HEK293 (cell line): Measurements from ENCODE around the gene DCST2.

ENCODE experiments used
- CTCF ChIP-seq: fragments of 450-650 bp; formaldehyde crosslinking; IDR thresholded peaks from 2 replicates; pipeline ENCODE4 v1.5.1; 2016; ENCODE audit warnings: missing biosample characterization, missing genetic modification characterization
- GLI4 ChIP-seq: fragments of 450-650 bp; formaldehyde crosslinking; IDR thresholded peaks from 2 replicates; pipeline ENCODE4 v1.5.1; 2016; ENCODE audit warnings: missing biosample characterization, missing genetic modification characterization
- KLF17 ChIP-seq: fragments of 450-650 bp; formaldehyde crosslinking; IDR thresholded peaks from 2 replicates; pipeline ENCODE4 v1.5.1; 2016; ENCODE audit warnings: missing biosample characterization, missing genetic modification characterization
- OVOL3 ChIP-seq: fragments of 450-650 bp; formaldehyde crosslinking; IDR thresholded peaks from 2 replicates; pipeline ENCODE4 v1.5.1; 2016; ENCODE audit warnings: missing biosample characterization, missing genetic modification characterization
- WT1 ChIP-seq: fragments of 450-650 bp; formaldehyde crosslinking; IDR thresholded peaks from 2 replicates; pipeline ENCODE4 v1.5.1; 2016; ENCODE audit warnings: missing biosample characterization, missing genetic modification characterization
- YY2 ChIP-seq: fragments of 450-650 bp; formaldehyde crosslinking; IDR thresholded peaks from 2 replicates; pipeline ENCODE4 v1.5.1; 2016; ENCODE audit warnings: missing biosample characterization, missing genetic modification characterization
- ZBTB26 ChIP-seq: fragments of 450-650 bp; formaldehyde crosslinking; optimal IDR thresholded peaks from 2 replicates; pipeline ENCODE3; 2016; ENCODE audit warnings: missing biosample characterization, mild to moderate bottlenecking, missing genetic modification characterization
- ZBTB44 ChIP-seq: fragments of 450-650 bp; IDR thresholded peaks from 2 replicates; pipeline ENCODE4 v1.5.1; 2018; ENCODE audit warnings: missing biosample characterization, mild to moderate bottlenecking, missing genetic modification characterization
- ZBTB7A ChIP-seq: fragments of 450-650 bp; formaldehyde crosslinking; IDR thresholded peaks from 2 replicates; pipeline ENCODE4 v1.5.1; 2016; ENCODE audit warnings: low read depth, missing biosample characterization, missing genetic modification characterization
- ZBTB8A ChIP-seq: fragments of 450-650 bp; formaldehyde crosslinking; IDR thresholded peaks from 2 replicates; pipeline ENCODE4 v1.5.1; 2016; ENCODE audit warnings: missing biosample characterization, missing genetic modification characterization
- ZNF10 ChIP-seq: fragments of 450-650 bp; formaldehyde crosslinking; IDR thresholded peaks from 2 replicates; pipeline ENCODE4 v1.5.1; 2017; ENCODE audit warnings: missing biosample characterization, missing genetic modification characterization
- ZNF211 ChIP-seq: fragments of 450-650 bp; formaldehyde crosslinking; IDR thresholded peaks from 2 replicates; pipeline ENCODE4 v1.5.1; 2016; ENCODE audit warnings: low read depth, missing biosample characterization, missing genetic modification characterization
- ZNF214 ChIP-seq: fragments of 450-650 bp; formaldehyde crosslinking; IDR thresholded peaks from 2 replicates; pipeline ENCODE4 v1.5.1; 2017; ENCODE audit warnings: missing biosample characterization, mild to moderate bottlenecking, missing genetic modification characterization, borderline replicate concordance
- ZNF223 ChIP-seq: fragments of 450-650 bp; formaldehyde crosslinking; IDR thresholded peaks from 2 replicates; pipeline ENCODE4 v1.5.1; 2016; ENCODE audit warnings: missing biosample characterization, missing genetic modification characterization
- ZNF23 ChIP-seq: fragments of 450-650 bp; formaldehyde crosslinking; IDR thresholded peaks from 2 replicates; pipeline ENCODE4 v1.5.1; 2016; ENCODE audit warnings: missing biosample characterization, missing genetic modification characterization, borderline replicate concordance
- ZNF311 ChIP-seq: fragments of 450-650 bp; formaldehyde crosslinking; IDR thresholded peaks from 2 replicates; pipeline ENCODE4 v1.5.1; 2017; ENCODE audit warnings: missing biosample characterization, missing genetic modification characterization, borderline replicate concordance
- ZNF366 ChIP-seq: fragments of 450-650 bp; formaldehyde crosslinking; conservative IDR thresholded peaks from 2 replicates; pipeline ENCODE4 v1.5.1; 2016; ENCODE audit warnings: missing biosample characterization, missing genetic modification characterization
- ZNF404 ChIP-seq: fragments of 450-650 bp; formaldehyde crosslinking; IDR thresholded peaks from 2 replicates; pipeline ENCODE4 v1.5.1; 2017; ENCODE audit warnings: missing biosample characterization, missing genetic modification characterization
- ZNF426 ChIP-seq: fragments of 450-650 bp; formaldehyde crosslinking; IDR thresholded peaks from 2 replicates; pipeline ENCODE4 v1.5.1; 2017; ENCODE audit warnings: missing biosample characterization, missing genetic modification characterization, mild to moderate bottlenecking, inconsistent platforms, moderate library complexity
- ZNF510 ChIP-seq: fragments of 450-650 bp; formaldehyde crosslinking; IDR thresholded peaks from 2 replicates; pipeline ENCODE4 v1.5.1; 2018; ENCODE audit warnings: mild to moderate bottlenecking, missing genetic modification characterization, missing biosample characterization; ENCODE audit not compliant: insufficient replicate concordance
- ZNF549 ChIP-seq: fragments of 450-650 bp; IDR thresholded peaks from 2 replicates; pipeline ENCODE4 v1.5.1; 2018; ENCODE audit warnings: missing biosample characterization, missing genetic modification characterization, mild to moderate bottlenecking, inconsistent platforms, moderate library complexity
- ZNF560 ChIP-seq: fragments of 450-650 bp; formaldehyde crosslinking; IDR thresholded peaks from 2 replicates; pipeline ENCODE4 v1.5.1; 2017; ENCODE audit warnings: missing biosample characterization, missing genetic modification characterization, borderline replicate concordance
- ZNF571 ChIP-seq: fragments of 450-650 bp; formaldehyde crosslinking; IDR thresholded peaks from 2 replicates; pipeline ENCODE4 v1.5.0; 2017; ENCODE audit warnings: missing biosample characterization, missing genetic modification characterization
- ZNF580 ChIP-seq: fragments of 450-650 bp; formaldehyde crosslinking; IDR thresholded peaks from 2 replicates; pipeline ENCODE4 v1.5.1; 2016; ENCODE audit warnings: missing biosample characterization, missing genetic modification characterization
- ZNF621 ChIP-seq: fragments of 450-650 bp; formaldehyde crosslinking; IDR thresholded peaks from 2 replicates; pipeline ENCODE4 v1.5.1; 2017; ENCODE audit warnings: missing biosample characterization, missing genetic modification characterization
- ZNF654 ChIP-seq: fragments of 450-650 bp; formaldehyde crosslinking; IDR thresholded peaks from 2 replicates; pipeline ENCODE4 v1.5.1; 2016; ENCODE audit warnings: low read depth, missing biosample characterization, missing genetic modification characterization
- ZNF660 ChIP-seq: fragments of 450-650 bp; IDR thresholded peaks from 2 replicates; pipeline ENCODE4 v1.5.1; 2018; ENCODE audit warnings: missing biosample characterization, mild to moderate bottlenecking, missing genetic modification characterization
- ZNF664 ChIP-seq: fragments of 450-650 bp; formaldehyde crosslinking; IDR thresholded peaks from 2 replicates; pipeline ENCODE4 v1.5.1; 2016; ENCODE audit warnings: missing biosample characterization, missing genetic modification characterization
- ZNF701 ChIP-seq: fragments of 450-650 bp; formaldehyde crosslinking; IDR thresholded peaks from 2 replicates; pipeline ENCODE4 v1.5.1; 2016; ENCODE audit warnings: missing biosample characterization, missing genetic modification characterization
- ZNF785 ChIP-seq: fragments of 450-650 bp; formaldehyde crosslinking; IDR thresholded peaks from 2 replicates; pipeline ENCODE4 v1.5.1; 2016; ENCODE audit warnings: missing biosample characterization, missing genetic modification characterization
- ZSCAN5A ChIP-seq: fragments of 450-650 bp; formaldehyde crosslinking; IDR thresholded peaks from 2 replicates; pipeline ENCODE4 v1.5.1; 2016; ENCODE audit warnings: missing biosample characterization, missing genetic modification characterization

Gene DCST2

GRCh38 chr1:155017041-155017945, 16.3 kb downstream of the DCST2 start (continued):
- TF ChIP-seq GLI4 (tag by site-specific recombination) (peak; percentile 79; the same call in 1 of the 2 replicates), ZNF211 (tag by site-specific recombination) (no peak), ZNF701 (tag by site-specific recombination) (no peak), ZNF366 (tag by site-specific recombination) (peak; percentile 97), ZNF311 (no peak), ZNF404 (no peak), ZNF621 (tag by site-specific recombination) (no peak), KLF17 (peak; percentile 98), ZNF785 (tag by site-specific recombination) (peak; percentile 64), ZNF23 (tag by site-specific recombination) (no peak), OVOL3 (tag by site-specific recombination) (0 out of 2 replicates have a peak, but pooled peaks have one; percentile 11), ZNF426 (tag by site-specific recombination) (no peak), ZNF214 (no peak), ZNF654 (tag by site-specific recombination) (no peak), ZNF560 (tag by site-specific recombination) (no peak), ZNF223 (tag by site-specific recombination) (no peak), ZNF664 (tag by site-specific recombination) (no peak), ZBTB8A (tag by site-specific recombination) (peak; percentile 96), ZSCAN5A (tag by site-specific recombination) (peak; percentile 75; the same call in 1 of the 2 replicates), ZBTB26 (peak; percentile 92), ZNF549 (tag by site-specific recombination) (no peak), ZNF660 (tag by site-specific recombination) (peak; percentile 88), WT1 (peak; percentile 97), YY2 (tag by site-specific recombination) (peak; percentile 82), CTCF (peak; percentile 100), ZNF580 (tag by site-specific recombination) (peak; percentile 95), ZBTB44 (no peak), ZNF571 (no peak), ZBTB7A (tag by site-specific recombination) (peak; percentile 95), ZNF10 (tag by site-specific recombination) (peak; percentile 54; the same call in 1 of the 2 replicates), ZNF510 (tag by site-specific recombination) (no peak)
